Occipital lobe (tissue), 2 donors: Measurements from ENCODE around the gene SEL1L3. TPM values are rescaled to one million over a fixed set of nuclear protein-coding genes. Genes with fewer than 3 reads are reported as not detected.
A peak's percentile ranks its signal among the peaks of the same experiment; 100 is the strongest.

Experiments used
- DNase-seq: peaks from one replicate; lab custom pipeline; 2025; lab: John Stamatoyannopoulos, UW
- total RNA-seq: library from RNA; depleted of rRNA; stranded (reverse); fragments of >200 nt; gene quantifications from one replicate; pipeline ENCODE4 v1.2.3, GENCODE V29; 2014

The SEL1L3 gene
- total RNA-seq, 1 donor from 2014 or later = 92.3 TPM

- no peak for DNase-seq
These were observed 6.0 kb downstream of the SEL1L3 start for GRCh38 chr4:25856756-25857155.

GRCh38 chr4:25852103-25852502, 10.7 kb downstream of the SEL1L3 start:
- no peak for DNase-seq

- no peak for DNase-seq
These were observed 15.5 kb downstream of the SEL1L3 start for GRCh38 chr4:25847329-25847728.

- DNase-seq = no peak
These were observed 16.7 kb downstream of the SEL1L3 start for GRCh38 chr4:25845841-25846653.

- DNase-seq = no peak
These were observed 17.7 kb downstream of the SEL1L3 start for GRCh38 chr4:25844961-25845712.

GRCh38 chr4:25843340-25844097, 19.3 kb downstream of the SEL1L3 start:
- no peak for DNase-seq

- DNase-seq = no peak
These were observed 20.5 kb downstream of the SEL1L3 start for GRCh38 chr4:25842229-25842845.

GRCh38 chr4:25839687-25840086, 23.1 kb downstream of the SEL1L3 start:
- peak; percentile 19 for DNase-seq

GRCh38 chr4:25839233-25839632, 23.6 kb downstream of the SEL1L3 start:
- DNase-seq = no peak

GRCh38 chr4:25838526-25838925, 24.3 kb downstream of the SEL1L3 start:
- no peak for DNase-seq

- DNase-seq = no peak
These were observed 25.7 kb downstream of the SEL1L3 start for GRCh38 chr4:25837107-25837506.

GRCh38 chr4:25835384-25835783, 27.4 kb downstream of the SEL1L3 start:
- DNase-seq = no peak

GRCh38 chr4:25834411-25835107, 28.2 kb downstream of the SEL1L3 start:
- DNase-seq = no peak

GRCh38 chr4:25830548-25830947, 32.2 kb downstream of the SEL1L3 start:
- no peak for DNase-seq

- no peak for DNase-seq
These were observed 34.9 kb downstream of the SEL1L3 start for GRCh38 chr4:25827897-25828296.

GRCh38 chr4:25827373-25827772, 35.4 kb downstream of the SEL1L3 start:
- no peak for DNase-seq

GRCh38 chr4:25826074-25826752, 36.6 kb downstream of the SEL1L3 start:
- no peak for DNase-seq

GRCh38 chr4:25823632-25824031, 39.2 kb downstream of the SEL1L3 start:
- no peak for DNase-seq

- DNase-seq = no peak
These were observed 40.9 kb downstream of the SEL1L3 start for GRCh38 chr4:25821899-25822298.

GRCh38 chr4:25821267-25821666, 41.5 kb downstream of the SEL1L3 start:
- no peak for DNase-seq
